ENCODE results near the gene EIF3L.

The EIF3L gene

DNA sequence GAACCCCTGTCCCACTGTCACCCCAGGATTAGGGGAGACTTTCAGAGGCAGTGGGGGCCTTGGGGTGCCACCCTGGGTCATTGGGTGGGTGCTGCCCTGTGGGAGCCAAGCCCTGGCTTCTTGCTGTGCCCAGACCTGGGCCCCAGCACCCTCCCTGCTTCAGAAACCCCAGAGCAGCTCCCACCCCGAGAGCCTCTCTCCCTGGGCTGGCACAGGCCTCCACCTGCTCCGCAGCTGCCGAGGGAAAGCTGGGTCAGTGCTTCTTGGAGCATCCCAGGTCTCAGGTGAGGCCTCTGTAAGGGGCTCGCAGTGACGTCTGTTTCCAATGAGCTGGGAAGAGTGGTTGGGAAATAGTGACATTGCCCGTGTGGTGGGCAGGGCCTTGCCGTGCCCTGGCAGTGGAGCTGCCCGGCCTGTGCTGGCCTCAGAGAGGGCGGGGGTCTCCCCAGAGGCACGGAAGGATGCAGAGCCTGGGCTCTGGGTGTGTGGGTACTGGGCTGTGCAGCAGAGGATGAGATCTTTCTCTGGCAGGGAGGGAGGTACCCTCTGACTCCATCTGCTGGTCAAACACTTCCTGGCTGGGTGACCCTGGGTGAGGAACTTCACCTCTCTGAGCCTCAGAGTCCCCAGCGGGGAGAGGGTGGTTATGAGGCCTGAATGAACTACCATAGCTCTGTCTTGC is 81.2 kb downstream of the EIF3L start:
- peak; percentile 17 for DNase-seq

DNA sequence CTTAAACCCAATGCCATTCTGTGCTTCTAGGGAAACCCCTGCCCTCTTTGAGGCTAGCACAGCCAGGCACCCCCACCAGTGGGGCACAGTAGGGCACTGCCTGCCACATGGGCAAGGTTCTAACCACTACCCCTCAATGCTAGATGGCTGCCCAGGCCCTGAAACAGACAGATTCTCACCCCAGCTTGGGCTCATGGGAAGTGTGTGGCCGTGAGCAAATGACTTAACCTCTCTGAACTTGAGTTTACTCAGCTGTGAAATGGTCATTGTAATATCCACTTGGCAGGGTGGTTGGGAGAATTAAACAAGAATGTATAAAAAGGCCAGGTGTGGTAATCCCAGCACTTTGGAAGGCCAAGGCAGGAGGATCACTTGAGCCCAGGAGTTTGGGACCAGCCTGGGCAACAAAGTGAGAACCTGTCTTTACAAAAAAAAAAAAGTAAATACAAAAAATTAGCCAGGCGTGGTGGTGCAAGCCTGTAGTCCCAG is 81.8 kb downstream of the EIF3L start:
- DNase-seq: no peak

DNA sequence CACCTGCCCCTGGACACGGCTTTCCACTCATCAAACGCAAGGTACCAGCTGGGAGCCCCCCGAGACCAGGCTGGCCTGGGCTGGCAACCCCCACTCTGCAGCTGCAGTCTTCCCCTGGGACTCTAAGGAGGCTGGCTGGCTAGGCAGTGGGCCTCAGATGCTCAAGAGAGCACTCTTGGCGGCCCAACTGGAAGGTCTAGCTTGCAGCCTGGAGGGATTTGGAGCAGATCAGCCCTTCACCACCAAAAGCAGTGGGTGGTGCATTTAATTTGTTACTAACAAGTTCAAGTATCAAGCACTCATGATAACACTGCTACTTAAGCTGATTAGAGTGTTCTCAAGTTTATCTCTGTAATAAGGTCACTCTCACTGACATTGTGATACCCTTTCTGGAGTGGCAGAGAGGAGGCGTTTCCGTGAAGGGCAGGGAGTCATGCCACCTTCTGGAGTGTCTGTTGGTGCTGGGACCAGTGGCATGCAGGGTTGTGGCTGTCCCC is 82.7 kb downstream of the EIF3L start:
- no peak for DNase-seq

DNA sequence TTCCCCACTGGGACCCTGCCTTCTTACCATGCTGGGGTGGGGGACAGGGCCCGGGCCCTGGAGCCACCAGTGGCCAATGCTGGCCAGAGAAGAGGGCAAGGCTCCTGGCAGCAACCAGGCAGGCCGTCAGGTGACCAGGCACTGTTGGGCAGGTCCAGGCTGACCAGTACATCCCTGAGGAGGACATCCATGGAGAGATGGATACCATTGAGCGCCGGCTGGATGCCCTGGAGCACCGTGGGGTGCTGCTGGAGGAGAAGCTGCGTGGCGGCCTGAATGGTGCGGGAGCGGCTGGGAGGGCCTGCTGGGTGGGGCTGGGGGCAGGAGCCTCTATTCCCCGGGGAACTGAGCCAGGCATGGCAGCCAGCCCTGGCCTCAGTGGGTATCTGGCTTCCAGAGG is 83.2 kb downstream of the EIF3L start:
- no peak for DNase-seq

DNA sequence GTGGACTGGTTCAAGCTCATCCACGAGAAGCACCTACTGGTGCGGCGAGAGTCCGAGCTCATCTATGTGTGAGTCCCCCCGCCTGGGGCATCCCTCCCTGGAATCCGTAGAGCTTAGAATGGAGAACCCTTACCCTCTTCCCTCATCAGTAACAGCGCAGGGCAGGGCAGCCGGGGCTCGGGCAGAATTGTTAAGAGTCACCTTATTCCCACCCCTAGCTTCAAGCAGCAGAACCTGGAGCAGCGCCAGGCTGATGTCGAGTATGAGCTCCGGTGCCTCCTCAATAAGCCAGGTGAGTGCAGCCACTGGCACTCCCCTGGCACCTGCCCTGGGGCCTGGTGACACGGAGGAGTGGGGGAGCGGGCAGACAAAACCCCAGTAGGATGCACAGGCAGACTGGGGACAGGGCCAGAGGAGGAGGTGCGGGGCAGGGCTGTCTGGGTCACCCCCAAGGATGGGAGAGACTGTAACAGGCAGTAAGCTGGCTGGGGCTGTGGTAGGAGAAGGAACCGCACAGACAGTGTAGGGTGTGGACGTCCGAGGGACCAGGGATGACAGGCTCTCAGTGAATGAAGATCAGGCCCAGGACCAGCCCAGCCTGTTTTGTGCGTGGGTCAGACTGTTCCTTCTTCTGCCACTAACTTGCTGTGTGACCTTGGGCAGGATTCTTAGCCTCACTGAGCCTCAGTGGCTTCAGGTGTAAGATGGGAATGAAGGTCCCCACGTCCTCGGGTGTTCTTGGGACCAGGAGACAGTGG is 83.8 kb downstream of the EIF3L start:
- DNase-seq: no peak

DNA sequence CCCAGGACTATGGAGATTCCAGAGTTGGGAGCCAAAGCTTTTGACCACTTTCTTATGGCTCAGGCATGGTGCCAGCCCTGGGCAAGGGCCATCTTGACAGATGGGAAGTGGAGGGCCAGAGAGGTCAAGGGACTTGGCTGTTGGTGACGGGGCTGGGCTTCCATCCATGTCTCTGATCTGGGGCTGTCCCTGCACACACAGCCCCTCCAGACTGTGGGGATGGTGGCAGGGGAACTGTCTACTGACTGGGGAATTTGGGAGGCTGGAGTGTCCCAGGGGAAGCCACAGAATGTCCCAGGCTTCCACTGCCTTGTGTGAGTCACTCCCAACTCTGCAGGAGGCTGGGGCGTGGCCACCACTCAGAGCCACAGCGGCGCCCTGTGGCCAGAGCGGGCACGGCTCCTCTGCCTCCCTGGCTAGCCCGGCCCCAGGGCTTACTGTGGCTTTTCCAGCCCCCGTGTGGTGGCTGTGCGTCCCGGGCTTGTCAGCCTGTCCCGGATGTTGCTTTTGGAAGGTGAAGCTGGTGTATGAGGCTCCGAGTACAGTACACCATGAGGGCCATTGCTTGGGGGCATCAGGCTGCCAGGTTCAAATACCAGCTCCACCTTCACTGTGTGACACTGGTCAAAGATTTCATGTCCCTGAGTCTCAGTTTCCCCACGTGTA is 84.6 kb downstream of the EIF3L start:
- DNase-seq: peak; percentile 92

All from stimulated activated CD4-positive, alpha-beta T cell treated with anti-CD3 and anti-CD28 coated beads, Interleukin-15, amount 100 ng/mL, for 24 hours (primary cell).